ENCODE data around the gene NF1. TPM values are rescaled to one million over a fixed set of nuclear protein-coding genes. Genes with fewer than 3 reads are reported as not detected.

NF1 gene
- total and polyA plus RNA-seq, 2 donors (not counting 1 experiment from before 2014, with no cell fraction given), result 10.8 to 27.7 TPM

DNA sequence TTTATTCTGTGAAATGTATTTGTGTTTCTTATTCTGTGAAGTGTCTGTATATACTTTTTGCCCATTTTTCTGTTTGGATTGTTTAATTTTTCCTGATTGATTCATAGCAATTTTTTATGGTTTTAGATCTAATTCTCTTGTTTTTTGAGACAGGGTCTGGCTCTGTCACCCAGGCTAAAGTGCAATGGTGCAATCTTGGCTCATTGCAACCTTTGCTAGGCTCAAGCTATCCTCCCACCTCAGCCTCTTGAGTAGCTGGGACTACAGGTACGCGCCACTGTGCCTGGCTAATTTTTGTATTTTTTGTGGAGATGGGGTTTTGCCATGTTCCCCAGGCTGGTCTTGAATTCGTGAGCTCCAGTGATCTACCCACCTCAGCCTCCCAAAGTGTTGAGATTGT lies 31.5 kb downstream of the NF1 start:
- no peak for DNase-seq
- H3K9me3 ChIP-seq (ENCODE audit: control extremely low read depth in 1 of 3, control insufficient read depth in 2 of 3, insufficient read depth in 1 of 3, low read length in 2 of 3), result no peaks in the 10 kb centered on the region
- Mint-ChIP-seq H3K9me3 (ENCODE audit: insufficient read depth) (no peaks in the 10 kb centered on the region), H3K4me1 (no peaks in the 10 kb centered on the region), H3K27me3 (no peaks in the 10 kb centered on the region), H3K27ac (no peak overlapping the region), H3K4me3 (no peak overlapping the region)
- no peak overlapping the region for H3K27ac ChIP-seq (ENCODE audit: low read length in 2 of 2)
- intact Hi-C loops (cut with micrococcal nuclease), result no loop called here
- H4K20me1 ChIP-seq (ENCODE audit: control insufficient read depth, insufficient read depth, low read length, poor library complexity, severe bottlenecking), result no peaks in the 10 kb centered on the region
- H3K4me1 ChIP-seq (ENCODE audit: control insufficient read depth in 2 of 2, insufficient read depth in 2 of 2, low read length in 2 of 2), result no peaks in the 10 kb centered on the region
- ChIA-PET CTCF (no interaction called here), POLR2A (no interaction called here)
- no peaks in the 10 kb centered on the region for H3K27me3 ChIP-seq (replicated peaks in 1 of 4; ENCODE audit: control extremely low read depth in 1 of 4, control insufficient read depth in 3 of 4, insufficient read depth in 4 of 4, low read length in 3 of 4)
- H3K36me3 ChIP-seq (replicated peaks in 1 of 2; ENCODE audit: control extremely low read depth in 1 of 2, control insufficient read depth in 1 of 2, extremely low read depth in 1 of 2, insufficient read depth in 2 of 2, low read length in 1 of 2), result no peaks in the 10 kb centered on the region
- H3K79me2 ChIP-seq (ENCODE audit: control insufficient read depth, insufficient read depth, low read length), result peaks cover 30% of the 10 kb centered on the region
- H3K4me3 ChIP-seq (ENCODE audit: control extremely low read depth in 1 of 5, extremely low read depth in 1 of 5, insufficient read depth in 1 of 5, low read depth in 2 of 5, low read length in 4 of 5), result no peak overlapping the region
- no peak overlapping the region for H3K9ac ChIP-seq (ENCODE audit: low read length)
- no peak overlapping the region for H2AFZ ChIP-seq (ENCODE audit: insufficient read depth, low read depth, low read length, poor library complexity, severe bottlenecking)
- TF ChIP-seq EZH2 (IDR thresholded peaks at IDR 0.05; ENCODE audit: borderline replicate concordance, insufficient read depth, low read depth, low read length, poor library complexity, severe bottlenecking), result no peak
- TF ChIP-seq, protein P1, sequence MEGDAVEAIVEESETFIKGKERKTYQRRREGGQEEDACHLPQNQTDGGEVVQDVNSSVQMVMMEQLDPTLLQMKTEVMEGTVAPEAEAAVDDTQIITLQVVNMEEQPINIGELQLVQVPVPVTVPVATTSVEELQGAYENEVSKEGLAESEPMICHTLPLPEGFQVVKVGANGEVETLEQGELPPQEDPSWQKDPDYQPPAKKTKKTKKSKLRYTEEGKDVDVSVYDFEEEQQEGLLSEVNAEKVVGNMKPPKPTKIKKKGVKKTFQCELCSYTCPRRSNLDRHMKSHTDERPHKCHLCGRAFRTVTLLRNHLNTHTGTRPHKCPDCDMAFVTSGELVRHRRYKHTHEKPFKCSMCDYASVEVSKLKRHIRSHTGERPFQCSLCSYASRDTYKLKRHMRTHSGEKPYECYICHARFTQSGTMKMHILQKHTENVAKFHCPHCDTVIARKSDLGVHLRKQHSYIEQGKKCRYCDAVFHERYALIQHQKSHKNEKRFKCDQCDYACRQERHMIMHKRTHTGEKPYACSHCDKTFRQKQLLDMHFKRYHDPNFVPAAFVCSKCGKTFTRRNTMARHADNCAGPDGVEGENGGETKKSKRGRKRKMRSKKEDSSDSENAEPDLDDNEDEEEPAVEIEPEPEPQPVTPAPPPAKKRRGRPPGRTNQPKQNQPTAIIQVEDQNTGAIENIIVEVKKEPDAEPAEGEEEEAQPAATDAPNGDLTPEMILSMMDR (IDR thresholded peaks at IDR 0.05), result no peak
- ATAC-seq (ENCODE audit: low read depth), result no peak
- WGBS (ENCODE audit: insufficient coverage), result no CpG with 5 or more reads among the region's 3 CpGs
- no peak overlapping the region for H3K4me2 ChIP-seq (replicated peaks; ENCODE audit: low read depth, low read length, poor library complexity, severe bottlenecking)

DNA sequence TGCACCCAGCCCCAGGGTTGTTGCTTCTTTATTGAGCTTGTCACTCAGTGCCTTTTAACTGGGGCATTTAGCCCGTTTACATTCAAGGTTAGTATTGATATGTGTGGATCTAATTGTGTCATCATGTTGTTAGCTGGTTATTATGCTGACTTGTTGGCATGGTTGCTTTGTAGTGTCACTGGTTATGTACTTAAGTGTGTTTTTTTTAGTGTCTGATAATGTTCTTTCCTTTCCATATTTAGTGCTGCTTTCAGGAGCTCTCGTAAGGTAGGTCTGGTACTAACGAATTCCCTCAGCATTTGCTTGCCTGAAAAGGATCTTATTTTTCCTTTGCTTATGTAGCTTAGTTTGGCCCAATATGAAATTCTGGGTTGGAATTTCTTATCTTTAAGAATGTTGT lies 33.5 kb downstream of the NF1 start:
- no peaks in the 10 kb centered on the region for H3K4me1 ChIP-seq (ENCODE audit: control insufficient read depth in 2 of 2, insufficient read depth in 2 of 2, low read length in 2 of 2)
- no peak overlapping the region for H3K27ac ChIP-seq (ENCODE audit: low read length in 2 of 2)
- no peak overlapping the region for H2AFZ ChIP-seq (ENCODE audit: insufficient read depth, low read depth, low read length, poor library complexity, severe bottlenecking)
- no peak for ATAC-seq (ENCODE audit: low read depth)
- DNase-seq, result no peak
- H4K20me1 ChIP-seq (ENCODE audit: control insufficient read depth, insufficient read depth, low read length, poor library complexity, severe bottlenecking), result no peaks in the 10 kb centered on the region
- H3K9ac ChIP-seq (ENCODE audit: low read length), result no peak overlapping the region
- H3K4me2 ChIP-seq (replicated peaks; ENCODE audit: low read depth, low read length, poor library complexity, severe bottlenecking), result no peak overlapping the region
- H3K27me3 ChIP-seq (replicated peaks in 1 of 4; ENCODE audit: control extremely low read depth in 1 of 4, control insufficient read depth in 3 of 4, insufficient read depth in 4 of 4, low read length in 3 of 4), result no peaks in the 10 kb centered on the region
- H3K27me3 Mint-ChIP-seq, result no peaks in the 10 kb centered on the region
- TF ChIP-seq EZH2 (IDR thresholded peaks at IDR 0.05; ENCODE audit: borderline replicate concordance, insufficient read depth, low read depth, low read length, poor library complexity, severe bottlenecking), result no peak
- TF ChIP-seq, protein P1 (IDR thresholded peaks at IDR 0.05), result no peak
- no peak overlapping the region for H3K4me3 ChIP-seq (ENCODE audit: control extremely low read depth in 1 of 5, extremely low read depth in 1 of 5, insufficient read depth in 1 of 5, low read depth in 2 of 5, low read length in 4 of 5)
- H3K79me2 ChIP-seq (ENCODE audit: control insufficient read depth, insufficient read depth, low read length), result peaks cover 37% of the 10 kb centered on the region
- no peaks in the 10 kb centered on the region for H3K9me3 Mint-ChIP-seq (ENCODE audit: insufficient read depth)
- ChIA-PET CTCF (interaction anchor here (0.5 to 1.0 kb wide), 2 partner anchors 186 to 249 kb away, joined by 4 to 5 read pairs; partner anchors contain the start of gene EVI2B), POLR2A (interaction anchor here (0.6 kb wide), 1 partner anchor 9 kb away, joined by 4 read pairs; no protein-coding TSS in a partner anchor)
- intact Hi-C loops (cut with micrococcal nuclease), result no loop called here
- H3K4me3 Mint-ChIP-seq, result no peak overlapping the region
- 100% methylated on average over 2 of the region's 3 CpGs for WGBS (ENCODE audit: insufficient coverage)
- H3K4me1 Mint-ChIP-seq, result no peaks in the 10 kb centered on the region
- H3K36me3 ChIP-seq (replicated peaks in 1 of 2; ENCODE audit: control extremely low read depth in 1 of 2, control insufficient read depth in 1 of 2, extremely low read depth in 1 of 2, insufficient read depth in 2 of 2, low read length in 1 of 2), result no peaks in the 10 kb centered on the region
- no peaks in the 10 kb centered on the region for H3K9me3 ChIP-seq (ENCODE audit: control extremely low read depth in 1 of 3, control insufficient read depth in 2 of 3, insufficient read depth in 1 of 3, low read length in 2 of 3)
- H3K27ac Mint-ChIP-seq, result no peak overlapping the region
